Subcutaneous adipose tissue (tissue), 4 donors: ENCODE data around the gene SSBP4. TPM values are rescaled to one million over a fixed set of nuclear protein-coding genes. Genes with fewer than 3 reads are reported as not detected.

ENCODE experiments used
- total RNA-seq, 4 donors: library from RNA; depleted of rRNA; stranded (reverse); fragments of >200 nt; gene quantifications; one replicate each; pipeline ENCODE4 v1.1.0, GENCODE V29; 2016
- TF ChIP-seq, protein P1 (sequence below): fragments of 450-650 bp; IDR thresholded peaks from one replicate; pipeline ENCODE4 v1.5.1; 2016; ENCODE audit warnings: low read depth, mild to moderate bottlenecking, control low read depth, antibody characterized with exemption, moderate library complexity

The SSBP4 gene
- total RNA-seq, 4 donors from 2014 or later: 19.8 to 32.0 (median 23.1) TPM

DNA sequence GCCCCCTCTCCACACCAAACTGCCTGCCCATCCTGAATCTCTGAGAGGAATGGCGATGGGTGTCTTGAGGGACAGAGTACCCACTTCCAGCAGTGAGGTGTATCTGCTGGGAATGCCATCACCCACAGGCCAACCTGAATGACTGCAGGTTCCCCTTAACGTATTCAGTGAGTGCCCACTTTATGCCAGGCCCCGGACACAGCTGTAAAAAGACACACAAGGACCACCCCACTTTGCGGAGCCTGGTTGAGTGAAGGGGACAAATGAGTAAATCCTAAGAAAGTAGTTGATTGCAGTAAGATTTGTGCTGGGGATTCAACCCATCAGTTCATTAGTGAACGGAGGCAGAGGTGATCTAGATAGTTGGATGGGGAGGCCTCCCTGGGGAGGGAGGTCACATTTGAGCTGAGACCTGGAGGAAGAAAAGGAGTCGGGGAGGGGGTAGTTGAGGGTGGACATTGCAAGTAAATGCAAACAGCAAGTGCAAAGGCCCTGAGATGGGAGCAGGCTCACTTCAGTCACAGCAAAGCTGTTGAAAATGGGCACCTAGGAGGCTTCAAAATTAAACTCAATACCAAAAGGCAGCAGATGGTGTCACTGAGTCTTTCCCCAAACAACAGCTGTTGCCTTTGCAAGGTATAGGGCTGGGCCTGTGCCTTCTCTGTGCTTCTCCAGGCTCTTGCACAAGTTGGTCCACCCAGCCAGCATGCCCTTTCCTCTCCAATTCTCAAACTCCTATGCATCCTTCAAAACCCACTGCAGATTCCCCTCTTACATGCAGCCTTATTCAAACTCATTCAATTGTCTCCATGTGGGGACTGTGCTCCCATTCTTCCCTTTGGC, 28.9 kb upstream of the SSBP4 start:
- TF ChIP-seq, protein P1, sequence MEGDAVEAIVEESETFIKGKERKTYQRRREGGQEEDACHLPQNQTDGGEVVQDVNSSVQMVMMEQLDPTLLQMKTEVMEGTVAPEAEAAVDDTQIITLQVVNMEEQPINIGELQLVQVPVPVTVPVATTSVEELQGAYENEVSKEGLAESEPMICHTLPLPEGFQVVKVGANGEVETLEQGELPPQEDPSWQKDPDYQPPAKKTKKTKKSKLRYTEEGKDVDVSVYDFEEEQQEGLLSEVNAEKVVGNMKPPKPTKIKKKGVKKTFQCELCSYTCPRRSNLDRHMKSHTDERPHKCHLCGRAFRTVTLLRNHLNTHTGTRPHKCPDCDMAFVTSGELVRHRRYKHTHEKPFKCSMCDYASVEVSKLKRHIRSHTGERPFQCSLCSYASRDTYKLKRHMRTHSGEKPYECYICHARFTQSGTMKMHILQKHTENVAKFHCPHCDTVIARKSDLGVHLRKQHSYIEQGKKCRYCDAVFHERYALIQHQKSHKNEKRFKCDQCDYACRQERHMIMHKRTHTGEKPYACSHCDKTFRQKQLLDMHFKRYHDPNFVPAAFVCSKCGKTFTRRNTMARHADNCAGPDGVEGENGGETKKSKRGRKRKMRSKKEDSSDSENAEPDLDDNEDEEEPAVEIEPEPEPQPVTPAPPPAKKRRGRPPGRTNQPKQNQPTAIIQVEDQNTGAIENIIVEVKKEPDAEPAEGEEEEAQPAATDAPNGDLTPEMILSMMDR: no peak

DNA sequence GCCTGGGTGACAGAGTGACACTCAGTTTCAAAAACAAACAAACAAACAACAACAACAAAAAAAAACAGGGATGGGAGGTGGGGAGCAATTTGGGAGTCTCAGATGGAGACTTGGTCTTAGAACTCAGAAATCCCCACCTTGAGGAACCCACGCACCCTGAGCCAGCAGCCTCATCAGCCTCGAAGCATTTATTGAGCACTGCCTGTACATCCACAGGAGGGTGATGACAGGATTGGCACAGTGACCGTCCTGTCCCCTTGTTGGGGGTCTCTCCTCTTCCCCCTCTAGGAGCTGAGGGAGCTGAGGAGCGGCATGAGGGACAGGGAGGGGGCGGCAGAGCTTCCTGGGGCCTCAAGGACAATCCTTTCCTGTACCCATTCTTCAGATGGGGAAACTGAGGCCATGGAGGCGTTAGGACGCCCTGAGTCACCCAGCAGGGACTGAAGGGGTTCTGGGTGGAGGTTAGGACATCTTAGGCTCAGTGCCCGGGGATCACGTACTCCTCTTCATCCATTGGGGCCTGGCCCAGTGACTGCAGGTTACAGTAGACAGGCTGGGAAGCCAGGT, 27.6 kb upstream of the SSBP4 start:
- TF ChIP-seq, protein P1: no peak

DNA sequence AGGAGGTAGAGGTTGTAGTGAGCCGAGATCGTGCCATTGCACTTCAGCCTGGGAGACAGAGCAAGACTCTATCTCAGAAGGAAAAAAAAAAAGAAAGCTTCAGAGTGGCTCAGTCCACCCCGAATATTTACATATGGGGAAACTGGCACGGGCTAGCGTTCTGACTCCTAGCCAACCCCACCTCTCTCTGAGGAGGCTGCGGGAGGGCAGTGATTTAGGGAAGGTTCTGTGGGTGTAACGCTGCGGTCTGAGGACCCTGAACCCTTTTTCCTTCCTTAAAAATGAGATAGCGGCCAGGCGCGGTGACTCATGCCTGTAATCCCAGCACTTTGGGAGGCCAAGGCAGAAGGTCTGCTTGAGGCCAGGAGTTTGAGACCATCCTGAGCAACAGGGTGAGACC, 26.8 kb upstream of the SSBP4 start:
- TF ChIP-seq, protein P1: no peak

DNA sequence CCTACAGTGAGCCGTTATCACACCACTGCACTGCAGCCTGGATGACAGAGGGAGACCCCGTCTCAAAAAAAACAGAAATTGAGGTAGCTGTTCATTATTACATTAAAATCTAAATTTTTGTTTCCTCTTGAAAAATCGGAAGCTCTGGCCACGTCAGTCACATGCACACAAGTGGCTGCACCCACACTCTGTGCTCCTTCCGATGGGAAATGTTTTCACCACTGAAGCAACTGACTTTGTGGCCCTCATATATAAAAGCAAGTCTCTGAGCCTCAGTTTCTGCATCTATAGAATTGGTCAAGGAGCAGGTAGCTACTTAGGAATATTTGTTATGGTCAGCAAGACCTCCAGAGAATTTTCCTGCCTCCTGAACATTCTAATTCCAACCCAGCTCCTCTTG, 26.3 kb upstream of the SSBP4 start:
- TF ChIP-seq, protein P1: no peak

DNA sequence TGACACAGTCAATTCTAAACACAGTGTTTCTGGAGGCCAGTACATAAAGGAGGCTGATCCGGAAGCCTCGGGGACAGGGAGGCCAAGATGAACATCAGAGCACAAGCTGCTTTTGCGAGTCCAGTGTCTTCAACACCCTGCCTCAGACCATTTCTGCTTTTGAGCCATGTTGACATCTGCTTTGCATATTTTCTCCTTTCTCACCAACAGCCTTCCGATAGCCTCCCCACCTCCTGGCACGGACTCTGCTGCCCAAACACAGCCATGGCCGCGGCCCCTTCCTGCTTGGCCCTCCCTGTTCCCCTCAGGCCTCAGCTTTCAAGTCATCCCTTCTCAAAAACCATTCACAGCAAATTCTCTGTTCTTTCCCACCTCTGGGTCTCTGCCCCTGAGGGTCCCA, 25.4 kb upstream of the SSBP4 start:
- TF ChIP-seq, protein P1: no peak

DNA sequence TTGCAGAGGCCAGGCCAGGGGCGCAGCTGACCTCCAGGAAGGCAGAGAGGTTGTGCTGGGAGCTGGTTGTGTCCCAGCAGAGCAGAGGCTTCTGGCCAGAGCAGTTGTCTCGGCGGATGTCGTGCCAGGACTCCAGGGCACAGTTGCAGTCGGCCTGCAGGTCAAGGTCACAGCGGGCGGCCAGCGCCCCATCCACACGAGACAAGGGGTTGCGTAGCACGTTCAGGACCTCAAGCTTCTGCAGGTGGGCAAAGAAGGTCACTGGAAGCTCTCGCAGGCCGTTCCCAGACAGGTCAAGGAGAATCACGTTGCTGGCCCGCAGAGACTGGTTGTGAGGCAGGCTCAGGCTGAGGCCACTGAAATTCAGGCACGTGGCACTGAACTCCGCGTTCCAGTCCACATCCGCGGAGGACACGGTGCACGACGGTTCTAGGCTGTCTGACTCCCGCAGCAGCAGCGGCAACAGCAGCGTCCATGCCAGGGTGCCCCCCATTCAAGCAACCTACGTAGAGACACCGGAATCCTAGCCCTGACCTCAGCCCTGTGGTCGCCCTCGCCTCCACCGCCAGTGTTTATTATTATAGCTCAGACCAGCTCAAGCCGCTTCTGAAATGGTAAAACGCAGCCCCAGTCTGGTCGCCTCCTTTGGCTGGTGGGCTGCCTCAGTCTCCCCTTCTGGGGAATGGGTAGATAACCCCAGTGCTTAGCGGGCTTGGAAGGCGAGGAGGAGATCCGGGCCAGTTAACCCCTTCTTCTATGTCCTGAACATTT, 22.5 kb upstream of the SSBP4 start:
- TF ChIP-seq, protein P1: no peak
